DMS53 (cell line): ENCODE data around the gene SENP1.
A peak's percentile ranks its signal among the peaks of the same experiment; 100 is the strongest.
"Not testable (repeated sequence)": the region's sequence is repeated elsewhere in the genome, so short reads cannot be mapped to it uniquely, and the experiment has no call there.

Experiments used
- DNase-seq: peaks from one replicate; lab custom pipeline; 2025; lab: John Stamatoyannopoulos, UW

SENP1 gene

GRCh38 chr12:48105867-48106680 lies at the start of gene SENP1:
SENP1 (minus strand) TSS chr12:48106079; CDS start chr12:48101472, 4,607 bp downstream.
- peak; percentile 99 for DNase-seq

- no peak for DNase-seq
Measured at GRCh38 chr12:48151103-48151771, 45.4 kb upstream of the SENP1 start.

DNA sequence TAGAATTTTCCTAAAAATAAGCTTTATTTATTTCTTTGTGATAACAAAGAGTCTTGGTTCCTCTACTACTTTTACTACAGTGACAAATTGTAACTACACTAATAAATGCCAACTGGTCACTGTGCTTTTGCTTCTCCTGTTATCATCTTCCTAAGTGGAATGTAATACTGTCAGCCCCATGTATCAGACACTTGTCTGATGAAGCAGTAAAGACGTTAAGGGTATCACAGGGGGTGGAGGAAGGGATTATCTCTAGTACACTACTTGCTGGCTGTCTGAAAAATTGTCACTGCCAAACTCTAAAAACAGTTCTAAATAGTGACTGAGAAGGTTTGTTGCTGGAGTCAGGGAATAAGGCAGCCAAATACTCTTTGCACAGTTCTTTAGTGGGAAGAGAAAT lies 40.1 kb upstream of the SENP1 start:
- DNase-seq: no peak

GRCh38 chr12:48143898-48144297 lies 38.0 kb upstream of the SENP1 start:
- no peak for DNase-seq

DNA sequence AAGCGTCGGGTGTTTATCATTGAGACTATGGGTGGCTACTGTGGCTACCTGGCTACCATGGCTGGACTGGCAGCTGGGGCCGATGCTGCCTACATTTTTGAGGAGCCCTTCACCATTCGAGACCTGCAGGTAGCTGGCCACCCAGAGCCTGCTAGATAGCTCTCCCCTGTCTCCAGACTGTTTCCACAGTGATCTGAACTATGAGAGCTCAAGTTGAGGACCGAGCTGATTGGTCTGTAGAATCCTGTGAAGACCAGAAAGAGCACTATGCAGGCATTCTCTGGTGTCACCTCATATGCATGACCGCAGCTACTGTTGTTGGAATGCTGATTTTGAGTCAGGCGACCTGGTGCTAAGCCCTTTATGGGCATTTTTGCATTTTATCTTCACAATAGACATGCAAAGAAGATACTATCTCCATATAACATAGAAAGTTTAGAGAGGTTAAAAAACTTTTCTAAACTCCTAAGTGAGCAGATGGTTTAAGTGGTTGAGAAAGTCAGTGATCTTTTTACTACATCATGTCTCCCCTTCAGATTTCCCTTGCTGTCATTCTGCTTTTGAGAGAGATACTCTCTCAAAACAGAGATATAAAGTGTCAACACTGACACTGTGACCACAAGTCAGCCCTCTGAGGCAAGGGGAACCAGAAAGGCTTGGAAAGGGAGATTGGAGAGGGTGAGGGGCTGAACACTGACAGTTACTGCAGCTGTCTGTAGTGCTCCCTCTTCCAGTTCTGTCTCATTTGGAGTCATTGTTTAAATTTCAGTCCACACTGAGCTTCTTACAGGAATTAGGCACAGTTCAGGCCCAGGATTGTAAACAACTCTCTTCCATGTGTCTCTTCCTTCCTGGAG lies 37.2 kb upstream of the SENP1 start:
- no peak for DNase-seq

- no peak for DNase-seq
Measured at GRCh38 chr12:48135027-48135426, 29.1 kb upstream of the SENP1 start.

DNA sequence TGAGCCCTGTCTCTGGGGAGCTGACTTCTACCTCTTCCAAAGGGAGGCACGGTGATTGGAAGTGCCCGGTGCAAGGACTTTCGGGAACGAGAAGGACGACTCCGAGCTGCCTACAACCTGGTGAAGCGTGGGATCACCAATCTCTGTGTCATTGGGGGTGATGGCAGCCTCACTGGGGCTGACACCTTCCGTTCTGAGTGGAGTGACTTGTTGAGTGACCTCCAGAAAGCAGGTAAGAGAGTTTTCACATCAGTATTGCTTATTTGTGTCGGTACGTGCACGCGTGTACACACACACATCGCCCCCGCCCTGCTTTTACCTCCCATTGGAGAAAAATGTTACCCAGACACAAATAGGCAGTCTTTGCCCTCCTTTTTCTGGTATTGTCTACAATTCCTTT lies 26.9 kb upstream of the SENP1 start:
- no peak for DNase-seq

DNA sequence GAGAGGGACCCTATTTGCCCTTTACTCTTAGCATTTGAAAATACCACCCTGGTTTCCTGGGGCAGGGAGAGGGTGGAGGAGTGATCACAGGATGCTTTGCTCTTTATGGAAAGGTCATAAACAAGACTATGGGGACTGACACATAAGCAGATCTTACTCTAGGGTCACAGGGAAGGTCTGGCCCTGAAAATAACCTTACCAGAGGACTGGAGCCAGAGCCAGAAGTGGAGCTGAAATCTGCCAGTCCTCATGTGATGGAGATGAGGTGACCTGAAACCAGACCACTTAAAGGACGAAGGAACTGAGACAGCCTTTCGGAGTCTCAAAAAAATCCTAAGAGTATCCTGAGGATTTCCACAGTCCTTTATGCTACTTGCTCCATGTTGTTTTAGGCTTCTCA lies 25.6 kb upstream of the SENP1 start:
- DNase-seq: no peak

GRCh38 chr12:48129376-48129775 lies 23.5 kb upstream of the SENP1 start:
- no peak for DNase-seq

DNA sequence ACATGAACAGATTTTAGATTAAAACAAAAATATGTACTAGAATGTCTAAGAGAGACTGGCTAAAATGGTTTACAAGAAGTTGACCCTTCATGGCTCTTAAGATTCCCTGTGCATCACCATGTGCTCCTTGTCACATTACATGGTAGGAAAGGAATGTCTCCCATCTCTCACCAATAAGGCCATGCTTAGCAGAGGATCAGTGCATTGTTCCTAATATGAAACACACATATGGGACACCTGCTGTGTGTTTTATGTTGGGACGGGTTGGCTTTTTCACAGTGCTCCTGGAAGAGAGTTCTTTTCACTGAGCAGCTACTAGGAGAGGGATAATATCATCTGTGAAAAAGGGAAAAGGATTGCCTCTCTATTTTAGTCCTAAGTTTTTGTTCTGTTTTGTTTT lies 22.9 kb upstream of the SENP1 start:
- DNase-seq: no peak

GRCh38 chr12:48126953-48127630 lies 21.2 kb upstream of the SENP1 start:
- DNase-seq: peak; percentile 22

GRCh38 chr12:48125985-48126384 lies 20.1 kb upstream of the SENP1 start:
- no peak for DNase-seq

DNA sequence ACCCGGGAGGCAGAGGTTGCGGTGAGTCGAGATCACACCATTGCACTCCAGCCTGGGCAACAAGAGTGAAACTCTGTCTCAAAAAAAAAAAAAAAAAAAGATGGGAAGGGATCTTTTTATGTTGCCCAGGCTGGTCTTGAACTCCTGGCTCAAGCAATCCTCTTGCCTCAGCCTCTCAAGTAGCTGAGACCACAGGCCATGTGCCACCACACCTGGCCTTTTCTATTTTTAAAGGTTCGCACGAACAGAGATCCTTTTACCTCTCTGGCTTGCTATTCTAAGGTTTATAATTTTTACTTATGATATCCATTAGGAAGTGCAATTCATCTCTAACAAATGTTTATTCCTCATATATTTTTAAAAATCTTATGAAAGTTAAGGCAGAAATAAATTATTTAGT lies 19.7 kb upstream of the SENP1 start:
- DNase-seq: not testable (repeated sequence)

DNA sequence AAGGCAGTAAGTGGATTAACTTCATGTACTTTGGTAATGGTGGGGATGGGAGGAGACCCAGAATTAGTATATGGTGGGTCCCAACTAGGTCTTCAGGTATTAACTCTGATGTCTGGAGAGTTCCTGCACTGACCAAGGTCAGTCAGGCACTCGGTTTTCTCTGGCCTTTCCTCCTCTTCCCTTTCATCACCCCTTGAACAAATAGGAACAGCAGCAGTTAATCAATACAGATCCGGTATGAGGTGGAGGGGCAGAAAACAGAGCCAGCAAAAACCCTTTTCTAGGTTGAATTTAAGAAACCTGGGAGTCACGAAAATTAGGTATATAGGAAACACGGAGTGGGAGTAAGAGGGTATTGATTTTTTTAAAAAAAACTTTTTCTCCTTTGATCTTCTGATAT lies 17.3 kb upstream of the SENP1 start:
- no peak for DNase-seq

- DNase-seq: no peak
Measured at GRCh38 chr12:48122065-48122834, 16.4 kb upstream of the SENP1 start.

DNA sequence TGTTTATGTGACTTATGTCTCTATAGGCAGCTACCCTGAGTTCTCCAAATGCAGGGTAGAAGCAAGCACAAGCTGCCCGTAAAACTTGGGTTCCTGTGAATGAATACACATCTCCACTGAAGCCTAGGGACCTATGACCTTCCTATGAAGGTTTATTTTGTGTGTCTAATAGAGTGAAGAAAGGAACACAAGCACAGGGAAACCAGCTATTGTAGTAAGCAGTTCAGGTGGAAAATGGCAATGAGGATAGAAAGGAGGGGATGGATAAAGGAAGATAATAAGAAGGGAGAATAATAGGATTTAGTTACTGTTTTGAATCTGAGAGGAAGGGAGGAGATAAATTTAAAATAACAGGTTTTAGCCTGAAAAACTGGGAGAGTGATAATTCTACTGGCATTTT lies 15.6 kb upstream of the SENP1 start:
- DNase-seq: no peak

DNA sequence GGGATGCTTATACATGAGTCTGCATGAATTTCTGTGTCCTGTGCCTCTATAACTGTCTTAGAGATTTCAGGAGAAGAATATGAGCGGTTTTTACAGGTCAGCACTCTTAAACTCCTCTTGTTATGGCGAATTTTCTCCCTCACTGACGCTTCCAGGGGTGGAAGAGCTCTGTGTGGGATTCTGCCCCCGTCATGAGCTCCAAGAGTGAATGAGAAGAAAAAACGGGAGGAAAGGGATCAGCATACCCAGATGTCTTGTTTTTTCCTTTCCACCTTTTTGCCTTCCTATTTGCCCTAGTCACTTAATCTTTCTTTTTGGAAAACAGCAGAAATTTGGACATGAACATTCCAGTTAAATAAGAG lies 13.9 kb upstream of the SENP1 start:
- no peak for DNase-seq

DNA sequence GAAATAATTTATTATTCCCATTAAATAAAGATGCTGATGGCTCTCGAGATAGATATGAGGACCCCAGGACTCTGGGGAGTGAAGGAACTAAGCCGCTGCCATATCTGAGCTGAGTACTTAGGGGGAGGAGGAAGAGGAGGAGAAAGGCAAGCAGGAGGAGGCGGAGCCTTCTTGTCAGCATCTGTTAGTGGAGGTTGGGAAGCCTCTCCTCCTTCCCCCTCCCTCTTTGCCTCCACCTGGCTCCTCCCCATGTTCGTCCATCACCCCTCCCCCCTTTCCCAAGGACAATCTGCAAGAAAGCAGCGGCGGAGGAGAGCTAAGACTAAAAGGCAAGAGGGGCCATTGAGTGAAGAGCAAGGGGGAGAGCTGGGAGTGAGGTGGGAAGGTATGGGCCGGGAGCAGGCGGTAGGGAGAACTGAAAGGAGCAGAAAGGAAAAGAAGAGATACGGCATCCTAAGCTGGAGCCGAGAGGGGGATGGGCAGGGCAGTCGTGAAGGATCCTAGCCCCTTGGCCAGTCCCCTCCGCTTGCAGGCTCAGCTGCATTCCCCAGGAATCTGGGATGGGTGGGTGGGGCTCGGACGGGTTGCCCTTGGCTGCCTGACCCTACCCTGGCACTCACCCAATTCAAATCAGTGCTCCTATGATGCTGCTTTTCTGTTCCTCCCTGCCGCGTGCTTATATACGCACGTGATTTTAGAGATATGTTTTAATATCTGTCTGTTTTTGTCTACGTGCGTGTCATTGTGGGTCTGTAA lies 13.4 kb upstream of the SENP1 start, which contains the start of gene PFKM:
PFKM (plus strand) TSS at position 287 of the 756 bp plus-strand sequence. CDS start 3,411 bp downstream, outside the sequence.
- peak; percentile 95 for DNase-seq

DNA sequence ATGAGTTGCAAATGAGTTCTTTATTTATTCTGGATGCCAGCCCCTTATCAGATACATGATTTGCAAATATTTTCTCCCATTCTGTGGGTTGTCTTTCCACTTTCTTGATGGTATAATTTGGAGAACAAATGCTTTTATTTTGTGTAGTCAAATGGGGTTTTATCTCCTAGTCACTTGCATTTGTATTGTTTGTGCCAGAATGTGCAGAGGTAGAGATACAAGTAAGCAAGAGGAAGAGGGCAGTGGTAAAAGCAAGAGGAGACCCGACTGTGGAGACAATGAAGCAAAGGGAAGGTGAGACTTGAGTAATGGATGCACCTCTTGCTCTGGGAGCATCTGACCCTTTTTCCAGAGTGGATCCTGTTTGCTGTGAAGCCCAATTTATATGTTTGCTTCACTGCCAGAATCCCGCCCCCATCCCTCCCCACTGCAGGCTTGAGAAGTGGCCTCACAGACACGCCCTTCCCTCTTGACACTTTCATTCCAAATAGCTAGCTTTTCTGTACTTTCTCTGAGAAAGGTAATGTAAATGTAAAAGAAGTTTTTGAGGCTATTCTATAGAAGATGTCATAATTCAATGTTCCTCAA lies 12.5 kb upstream of the SENP1 start:
- peak; percentile 50 for DNase-seq

DNA sequence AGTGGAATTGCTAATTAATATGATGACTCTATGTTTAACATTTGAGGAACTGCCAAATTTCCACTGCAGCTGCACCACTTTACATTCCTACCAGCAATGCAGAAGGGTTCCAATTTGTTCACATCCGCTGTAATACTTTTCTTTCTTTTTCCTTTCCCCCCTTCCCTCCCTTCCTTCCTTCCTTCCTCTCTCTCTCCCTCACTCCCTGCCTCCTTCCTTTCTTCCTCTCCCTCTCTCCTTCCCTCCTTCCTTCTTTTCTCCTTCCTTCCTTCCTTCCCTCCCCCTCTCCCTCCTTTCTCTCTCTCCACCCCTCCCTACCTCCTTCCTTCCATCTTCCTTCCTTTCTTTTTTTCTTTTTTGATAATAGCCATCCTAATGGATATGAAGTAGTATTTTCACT lies 10.1 kb upstream of the SENP1 start:
- no peak for DNase-seq
